Spleen (tissue), 11 donors: ENCODE data around the gene BCL6B. TPM values are rescaled to one million over a fixed set of nuclear protein-coding genes. Genes with fewer than 3 reads are reported as not detected.

ENCODE experiments used
- DNase-seq: peaks from one replicate; pipeline ENCODE4 v3.0.0-alpha.2; 2020
- H3K27ac ChIP-seq, 8 donors: fragments of 200-600 bp; sonication (generic) in 7 of 8; 1 replicate in 4 of 8; 2 replicates in 4 of 8; pipeline versions ENCODE4 v1.5.0 to v1.8.0; 2016 to 2021; ENCODE audit warnings: inconsistent platforms in 4 of 8, mild to moderate bottlenecking in 4 of 8, moderate library complexity in 1 of 8
- H3K27me3 ChIP-seq, 7 donors: fragments of 200-600 bp; sonication (generic) in 6 of 7; replicated peaks in 1 of 7; 1 replicate in 4 of 7; 2 replicates in 3 of 7; pipeline versions ENCODE4 v1.5.0 to v1.8.0; 2016 to 2021; ENCODE audit warnings: inconsistent platforms in 3 of 7, mild to moderate bottlenecking in 1 of 7
- H3K36me3 ChIP-seq, 6 donors: fragments of 200-600 bp; sonication (generic) in 5 of 6; 1 replicate in 4 of 6; 2 replicates in 2 of 6; pipeline versions ENCODE4 v1.5.0 to v1.8.0; 2016 to 2021; ENCODE audit warnings: inconsistent platforms in 2 of 6
- H3K4me1 ChIP-seq, 6 donors: fragments of 200-600 bp; sonication (generic) in 5 of 6; 1 replicate in 3 of 6; 2 replicates in 3 of 6; pipeline versions ENCODE4 v1.5.0 to v1.8.0; 2016 to 2021; ENCODE audit warnings: inconsistent platforms in 3 of 6
- H3K4me3 ChIP-seq, 8 donors: fragments of 200-600 bp; sonication (generic) in 7 of 8; 1 replicate in 4 of 8; 2 replicates in 4 of 8; pipeline versions ENCODE4 v1.5.0 to v1.8.0; 2016 to 2021; ENCODE audit warnings: inconsistent platforms in 4 of 8, mild to moderate bottlenecking in 4 of 8, moderate library complexity in 2 of 8
- H3K9me3 ChIP-seq, 8 donors: fragments of 200-600 bp; sonication (generic) in 7 of 8; 1 replicate in 4 of 8; 2 replicates in 4 of 8; pipeline versions ENCODE4 v1.5.0 to v1.8.0; 2016 to 2021; ENCODE audit warnings: inconsistent platforms in 4 of 8
- POLR2A ChIP-seq, 3 donors: fragments of 450-650 bp; IDR thresholded peaks; one replicate each; pipeline ENCODE4 v1.5.1; 2017; ENCODE audit warnings: antibody characterized with exemption in 3 of 3, mild to moderate bottlenecking in 1 of 3
- POLR2AphosphoS5 ChIP-seq, 3 donors: sonication (generic); formaldehyde crosslinking; IDR thresholded peaks; one replicate each; pipeline ENCODE4 v1.5.1; 2017; ENCODE audit warnings: antibody characterized with exemption in 3 of 3
- WGBS, 5 donors: extraction: QIAGEN DNeasy Blood & Tissue Kit in 3 of 5; methylation state at CpG; one replicate each; pipeline versions ENCODE4 v1.1.5 to v1.1.7; 2013 to 2018; 5-methylcytosine and 5-hydroxymethylcytosine counted together
- intact Hi-C: fragments of 100-400 bp; cut with DNase I; formaldehyde crosslinking; loops from one replicate; pipeline ENCODE4 v1.15.0; 2023; ENCODE audit warnings: low total_unique reads
- polyA plus RNA-seq, 3 donors: library from polyadenylated mRNA; stranded (reverse); fragments of 200-250 nt; gene quantifications; one replicate each; pipeline ENCODE4 v1.2.1, GENCODE V29; 2013
- total RNA-seq, 7 donors: library from RNA; depleted of rRNA in 3 of 7; stranded (reverse); fragments of >200 nt in 3 of 7; fragmentation: NEBNext Ultra II Directional in 4 of 7; extraction: Animal tissue kit (Norgen Biotek cat#: 25700) in 4 of 7; gene quantifications; one replicate each; pipeline versions ENCODE4 v1.1.0 to v1.2.1, GENCODE V29; 2016 to 2021
- TF ChIP-seq, protein P1 (sequence below), 11 experiments: fragments of 200-600 bp in 7 of 11; fragments of 450-650 bp in 4 of 11; sonication (generic) in 4 of 11; IDR thresholded peaks in 8 of 11; conservative IDR thresholded peaks in 3 of 11; 1 replicate in 7 of 11; 2 replicates in 4 of 11; pipeline versions ENCODE4 v1.4.0 to v1.8.0; 2016 to 2021; ENCODE audit warnings: antibody characterized with exemption in 11 of 11, inconsistent platforms in 4 of 11, mild to moderate bottlenecking in 1 of 11
- donor health status: healthy with polysubstance abuse.
- donor health status: DM: no; HTN: no; CAD: no; lungs with moderate emphysema.
- donor health status: DM: no; HTN: no; CAD: no.
- donor health status: Bipolar disorder and iron deficiency.
- donor health status: healthy.
- donor health status: DM: no; HTN: no; CAD: no.
- donor health status: DM: yes; HTN: yes; CAD: no.

The BCL6B gene
- total and polyA plus RNA-seq, 10 donors = 4.2 to 92.5 (median 19.7) TPM

DNA sequence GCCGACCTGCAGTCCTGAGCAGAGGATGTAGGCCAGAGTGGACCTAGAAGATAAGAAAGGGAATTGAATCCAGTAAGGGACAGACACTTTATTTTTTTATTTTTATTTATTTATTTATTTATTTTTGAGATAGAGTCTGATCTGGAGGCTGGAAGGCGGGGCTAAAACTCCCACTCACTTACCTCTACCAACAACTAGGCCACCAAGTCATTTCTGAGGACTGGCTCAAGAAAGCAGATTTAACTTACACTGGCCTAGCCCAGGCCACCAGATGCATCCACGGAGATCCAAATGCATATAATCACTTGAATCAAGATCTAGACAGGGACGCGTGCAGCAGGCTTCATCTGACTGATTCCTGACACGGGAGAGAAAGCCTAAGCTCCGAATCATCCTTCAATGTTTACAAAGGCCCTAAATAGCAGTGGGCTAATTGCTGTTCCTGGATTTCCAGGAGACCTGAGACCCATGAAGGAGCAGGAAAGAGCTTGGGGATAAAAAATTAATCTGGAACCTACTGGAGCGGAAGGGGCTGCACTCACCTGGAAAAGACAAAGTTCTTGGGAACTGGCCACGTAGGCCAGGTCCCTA is 28.1 kb upstream of the BCL6B start:
- Histone ChIP-seq H3K9me3 (no peaks in the 10 kb centered on the region), H3K4me1 (peaks cover 0 to 20% (median 12%) of the 10 kb centered on the region in 6 donors)
- intact Hi-C loops = loop anchor here (10.0 kb wide), 1 partner anchor 150 kb away; no protein-coding TSS in a partner anchor

DNA sequence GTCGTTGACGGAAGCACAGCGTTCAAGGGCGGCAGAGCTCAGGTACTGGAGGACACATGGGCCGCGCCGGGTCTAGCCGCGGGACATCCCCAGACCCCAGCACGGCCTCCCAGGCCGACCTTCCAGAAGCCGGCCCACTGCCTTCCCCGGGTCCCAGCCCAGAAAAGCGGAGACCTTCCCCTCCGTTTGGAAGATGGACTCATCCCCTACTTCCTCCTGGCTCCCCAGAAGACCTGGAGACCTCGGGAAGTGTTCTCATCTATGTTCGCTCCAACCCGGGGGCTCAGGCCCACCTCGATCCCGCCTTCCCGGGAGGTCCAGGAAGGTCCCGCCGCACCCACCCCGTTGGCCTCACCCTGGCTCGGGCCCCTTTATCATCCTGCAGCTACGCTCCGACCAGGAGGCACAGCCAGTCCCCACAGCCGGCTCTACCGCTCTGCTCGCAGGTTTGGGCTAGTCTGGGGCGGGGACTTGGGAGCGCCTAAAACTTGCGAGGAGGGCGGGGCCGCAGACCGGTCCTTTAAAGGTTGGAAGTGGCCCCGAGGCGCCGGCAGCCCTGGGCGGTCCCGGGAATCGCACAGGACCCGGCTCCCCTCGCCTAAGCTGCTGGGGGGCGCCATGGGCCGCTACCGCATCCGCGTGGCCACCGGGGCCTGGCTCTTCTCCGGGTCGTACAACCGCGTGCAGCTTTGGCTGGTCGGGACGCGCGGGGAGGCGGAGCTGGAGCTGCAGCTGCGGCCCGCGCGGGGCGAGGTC is 27.2 kb upstream of the BCL6B start, which contains the start of gene ALOX12:
ALOX12 (plus strand) TSS at position 550 of the 756 bp plus-strand sequence; CDS start at position 619, 69 bp downstream.
- no peaks in the 10 kb centered on the region for H3K9me3 ChIP-seq
- peak within 1 kb of the TSS in 4 of 8 donors; percentile 4 to 42 (median 22) for H3K4me3 ChIP-seq
- no peak within 1 kb of the TSS for H3K27ac ChIP-seq
- intact Hi-C loops = loop anchor here (10.0 kb wide), 1 partner anchor 151 kb away; no protein-coding TSS in a partner anchor
- H3K27me3 ChIP-seq = no peaks in the 10 kb centered on the region
- H3K36me3 ChIP-seq = peaks cover 2 to 51% (median 34%) of the 10 kb centered on the region in 6 donors
- no peak for DNase-seq
- 34 to 51% (median 38%) methylated on average over 38 to 64 of the region's 64 CpGs for WGBS, 5 donors
- TF ChIP-seq POLR2AphosphoS5 (IDR thresholded peaks at IDR 0.05) (peak in 2 of 3 donors; percentile 34 to 65), POLR2A (IDR thresholded peaks at IDR 0.05) (no peak)
- H3K4me1 ChIP-seq = peaks cover 0 to 20% (median 12%) of the 10 kb centered on the region in 6 donors

More for the DNA sequence above, 28.1 kb upstream of the BCL6B start:
- no peak overlapping the region for H3K27ac ChIP-seq
- no peak for DNase-seq
- WGBS, 5 donors = 93 to 95% (median 94%) methylated on average over 9 of the region's 9 CpGs
- TF ChIP-seq POLR2A (IDR thresholded peaks at IDR 0.05) = no peak
- H3K4me3 ChIP-seq = no peak overlapping the region
- peaks cover 2 to 42% (median 25%) of the 10 kb centered on the region in 6 donors for H3K36me3 ChIP-seq
- H3K27me3 ChIP-seq = no peaks in the 10 kb centered on the region

DNA sequence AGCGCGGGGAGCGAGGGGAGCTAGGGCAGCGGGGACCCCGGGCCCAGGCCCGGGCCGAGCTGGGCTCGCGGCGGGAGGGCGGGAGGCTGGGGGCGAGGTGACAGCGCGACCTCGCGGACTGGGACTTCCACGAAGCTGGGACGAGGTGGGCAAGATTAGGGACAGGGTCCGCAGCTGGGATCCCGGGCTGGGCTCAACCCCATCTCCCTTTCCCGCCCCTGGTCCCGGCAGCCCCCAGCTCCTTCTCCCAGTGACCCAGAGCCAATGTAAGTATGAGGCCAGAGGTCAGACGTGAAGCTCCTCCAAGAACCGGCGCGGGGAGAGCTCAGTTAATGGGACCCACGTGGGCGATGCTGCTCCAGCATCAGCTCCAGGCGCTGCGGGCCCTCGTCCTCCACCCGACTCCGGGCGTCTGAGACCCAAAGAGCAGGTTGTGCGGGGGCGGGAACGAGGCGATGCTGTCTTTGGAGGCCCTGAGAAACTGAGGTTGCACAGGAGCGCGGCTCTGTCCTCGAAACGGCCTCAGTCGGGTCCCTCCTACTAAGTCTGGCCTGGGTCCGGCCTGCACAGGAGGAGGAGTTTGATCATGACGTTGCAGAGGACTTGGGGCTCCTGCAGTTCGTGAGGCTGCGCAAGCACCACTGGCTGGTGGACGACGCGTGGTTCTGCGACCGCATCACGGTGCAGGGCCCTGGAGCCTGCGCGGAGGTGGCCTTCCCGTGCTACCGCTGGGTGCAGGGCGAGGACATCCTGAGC is 26.4 kb upstream of the BCL6B start:
- peak overlapping the region in 4 of 8 donors; percentile 4 to 42 (median 22) for H3K4me3 ChIP-seq
- H3K4me1 ChIP-seq = peaks cover 0 to 20% (median 12%) of the 10 kb centered on the region in 6 donors
- H3K9me3 ChIP-seq = no peaks in the 10 kb centered on the region
- intact Hi-C loops = loop anchor here (10.0 kb wide), 1 partner anchor 152 kb away; no protein-coding TSS in a partner anchor
- no peaks in the 10 kb centered on the region for H3K27me3 ChIP-seq
- H3K27ac ChIP-seq = no peak overlapping the region
- no peak for DNase-seq
- H3K36me3 ChIP-seq = peaks cover 2 to 59% (median 41%) of the 10 kb centered on the region in 6 donors
- 73 to 79% (median 75%) methylated on average over 51 to 58 of the region's 58 CpGs for WGBS, 5 donors
- peak in 1 of 3 donors; percentile 27 for TF ChIP-seq POLR2AphosphoS5 (IDR thresholded peaks at IDR 0.05)
- TF ChIP-seq, protein P1, sequence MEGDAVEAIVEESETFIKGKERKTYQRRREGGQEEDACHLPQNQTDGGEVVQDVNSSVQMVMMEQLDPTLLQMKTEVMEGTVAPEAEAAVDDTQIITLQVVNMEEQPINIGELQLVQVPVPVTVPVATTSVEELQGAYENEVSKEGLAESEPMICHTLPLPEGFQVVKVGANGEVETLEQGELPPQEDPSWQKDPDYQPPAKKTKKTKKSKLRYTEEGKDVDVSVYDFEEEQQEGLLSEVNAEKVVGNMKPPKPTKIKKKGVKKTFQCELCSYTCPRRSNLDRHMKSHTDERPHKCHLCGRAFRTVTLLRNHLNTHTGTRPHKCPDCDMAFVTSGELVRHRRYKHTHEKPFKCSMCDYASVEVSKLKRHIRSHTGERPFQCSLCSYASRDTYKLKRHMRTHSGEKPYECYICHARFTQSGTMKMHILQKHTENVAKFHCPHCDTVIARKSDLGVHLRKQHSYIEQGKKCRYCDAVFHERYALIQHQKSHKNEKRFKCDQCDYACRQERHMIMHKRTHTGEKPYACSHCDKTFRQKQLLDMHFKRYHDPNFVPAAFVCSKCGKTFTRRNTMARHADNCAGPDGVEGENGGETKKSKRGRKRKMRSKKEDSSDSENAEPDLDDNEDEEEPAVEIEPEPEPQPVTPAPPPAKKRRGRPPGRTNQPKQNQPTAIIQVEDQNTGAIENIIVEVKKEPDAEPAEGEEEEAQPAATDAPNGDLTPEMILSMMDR (IDR thresholded peaks at IDR 0.05 in 8 of 11, conservative IDR thresholded peaks at IDR 0.05 in 3 of 11) = no peak
- TF ChIP-seq POLR2A (IDR thresholded peaks at IDR 0.05) = no peak

DNA sequence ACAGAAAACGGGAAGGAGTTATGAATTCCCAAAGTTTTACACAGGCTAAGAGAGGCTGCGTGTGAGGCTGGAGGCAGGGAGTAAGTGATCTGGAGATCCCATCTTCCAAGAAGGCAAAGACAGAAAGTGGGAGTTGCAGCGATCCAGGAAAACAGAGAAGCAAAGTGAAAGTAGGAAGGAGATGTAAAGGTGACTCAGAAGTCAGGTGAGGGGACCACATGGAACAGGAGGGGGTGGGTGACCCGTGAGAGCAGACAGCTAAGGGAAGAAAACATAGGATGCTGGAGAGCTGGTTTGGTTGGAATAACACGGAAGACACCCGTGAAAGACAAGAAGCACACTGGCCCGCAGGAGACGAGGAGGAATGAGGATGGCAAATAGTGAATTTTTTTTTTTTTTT is 25.7 kb upstream of the BCL6B start:
- Histone ChIP-seq H3K4me1 (peaks cover 0 to 20% (median 12%) of the 10 kb centered on the region in 6 donors), H3K27ac (no peak overlapping the region), H3K36me3 (peaks cover 2 to 66% (median 47%) of the 10 kb centered on the region in 6 donors), H3K9me3 (no peaks in the 10 kb centered on the region), H3K27me3 (no peaks in the 10 kb centered on the region), H3K4me3 (no peak overlapping the region)
- DNase-seq = no peak
- no peak for TF ChIP-seq POLR2AphosphoS5 (IDR thresholded peaks at IDR 0.05)
- no peak for TF ChIP-seq POLR2A (IDR thresholded peaks at IDR 0.05)
- TF ChIP-seq, protein P1 (IDR thresholded peaks at IDR 0.05 in 8 of 11, conservative IDR thresholded peaks at IDR 0.05 in 3 of 11) = no peak
- intact Hi-C loops = loop anchor here (10.0 kb wide), 1 partner anchor 152 kb away; no protein-coding TSS in a partner anchor
- WGBS, 5 donors = 81 to 90% (median 88%) methylated on average over 8 of the region's 8 CpGs
